Fibroblast of lung (primary cell): ENCODE data around the gene SLC66A2.

Source experiments
- CTCF ChIP-seq, 2 donors: IDR thresholded peaks in 1 of 2; conservative IDR thresholded peaks in 1 of 2; 1 replicate in 1 of 2; 2 replicates in 1 of 2; pipeline ENCODE4 v1.5.1; 2011 to 2012; ENCODE audit warnings: low read length in 2 of 2, control low read depth in 1 of 2, inconsistent platforms in 1 of 2, low read depth in 1 of 2, mild to moderate bottlenecking in 1 of 2
- EZH2 ChIP-seq: IDR thresholded peaks from 2 replicates; pipeline ENCODE4 v1.5.1; 2012; ENCODE audit warnings: low read length, control low read depth, mild to moderate bottlenecking; ENCODE audit errors: missing control alignments

- no peak for TF ChIP-seq CTCF (conservative IDR thresholded peaks at IDR 0.05 in 1 of 2, IDR thresholded peaks at IDR 0.05 in 1 of 2; ENCODE audit: low read depth in 1 of 2, low read length in 2 of 2)
- TF ChIP-seq EZH2: no peak
Measured at GRCh38 chr18:79853993-79854364, 97.5 kb downstream of the SLC66A2 start.
